DND-41 (cell line): ENCODE results near the gene DHCR24.

Experiments
- CTCF ChIP-seq: IDR thresholded peaks from 2 replicates; pipeline ENCODE4 v1.5.1; 2012; ENCODE audit warnings: borderline replicate concordance, low read length, moderate library complexity, mild to moderate bottlenecking; ENCODE audit not compliant: poor library complexity, severe bottlenecking; ENCODE audit errors: extremely low read depth
- EZH2 ChIP-seq: IDR thresholded peaks from 3 replicates; pipeline ENCODE4 v1.6.1; 2012; ENCODE audit warnings: borderline replicate concordance, low read depth, mild to moderate bottlenecking, moderate library complexity, low read length, inconsistent platforms; ENCODE audit not compliant: severe bottlenecking

DNA sequence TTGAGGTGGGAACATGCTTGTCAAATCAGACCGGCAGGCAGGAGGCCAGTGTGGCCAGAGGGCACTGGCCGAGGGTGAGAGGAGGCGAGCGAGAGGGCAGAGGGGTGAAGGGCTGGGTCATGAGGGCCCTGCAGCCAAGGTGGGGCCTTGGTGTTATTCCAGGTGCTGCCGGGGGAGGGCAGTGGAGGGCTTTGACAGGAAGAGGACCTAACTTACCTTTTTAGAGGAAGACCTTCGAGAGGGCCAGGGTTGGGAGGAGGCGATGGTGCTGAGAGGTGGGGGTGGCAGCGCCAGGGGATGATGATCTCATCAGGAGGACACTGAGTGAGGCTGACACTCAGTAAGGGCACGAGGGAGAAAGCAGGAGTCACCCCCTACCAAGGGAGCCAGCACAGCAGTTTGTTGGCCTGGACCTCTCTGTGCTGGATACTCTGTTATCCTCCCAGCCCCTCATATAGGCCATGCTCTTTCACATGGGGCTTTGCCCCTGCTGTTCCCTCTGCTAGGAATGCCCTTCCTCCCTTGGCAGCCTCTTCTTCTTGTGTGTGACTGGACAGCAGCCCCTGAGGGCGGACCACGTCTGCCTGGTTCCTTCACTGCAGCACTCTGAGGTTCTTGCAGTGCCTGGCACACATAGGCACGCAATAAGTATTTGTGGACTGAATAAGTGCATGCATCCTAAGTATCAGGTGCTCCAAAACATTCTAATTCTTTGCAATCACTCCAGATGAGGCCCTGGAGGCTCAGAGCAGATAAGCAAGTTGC is 78.4 kb downstream of the DHCR24 start:
- no peak for TF ChIP-seq CTCF
- TF ChIP-seq EZH2 = no peak
